Measurements from ENCODE around the gene SERPINA1.

SERPINA1 gene

DNA sequence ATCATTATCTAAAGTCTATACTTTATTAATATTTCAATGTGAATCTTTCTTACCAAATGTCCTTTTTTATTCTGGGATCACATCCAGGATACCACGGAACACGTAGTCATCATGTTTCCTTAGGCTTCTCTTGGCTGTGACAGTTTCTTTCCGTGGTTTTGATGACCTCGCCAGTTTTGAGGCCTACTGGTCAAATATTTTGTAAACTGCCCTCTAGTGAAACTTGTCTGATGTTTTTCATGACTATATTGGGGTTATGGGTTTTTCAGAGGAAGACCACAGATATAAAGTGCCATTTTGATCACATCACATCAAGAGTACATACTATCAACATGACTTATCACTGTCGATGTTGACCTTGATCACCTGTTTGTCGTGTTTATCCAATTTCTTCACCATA lies 51.1 kb downstream of the SERPINA1 start:
- TF ChIP-seq SIN3A (IDR thresholded peaks at IDR 0.05; ENCODE audit: borderline replicate concordance, insufficient read depth, low read length) (no peak), TAF1 (IDR thresholded peaks at IDR 0.05; ENCODE audit: borderline replicate concordance, insufficient read depth, low read length) (no peak), FOXP2 (optimal IDR thresholded peaks at IDR 0.05; ENCODE audit: borderline replicate concordance, extremely low read depth, extremely low read length, insufficient read depth) (no peak), POLR2AphosphoS5 (IDR thresholded peaks at IDR 0.05; ENCODE audit: low read depth, low read length) (no peak)
- TF ChIP-seq, protein P1, sequence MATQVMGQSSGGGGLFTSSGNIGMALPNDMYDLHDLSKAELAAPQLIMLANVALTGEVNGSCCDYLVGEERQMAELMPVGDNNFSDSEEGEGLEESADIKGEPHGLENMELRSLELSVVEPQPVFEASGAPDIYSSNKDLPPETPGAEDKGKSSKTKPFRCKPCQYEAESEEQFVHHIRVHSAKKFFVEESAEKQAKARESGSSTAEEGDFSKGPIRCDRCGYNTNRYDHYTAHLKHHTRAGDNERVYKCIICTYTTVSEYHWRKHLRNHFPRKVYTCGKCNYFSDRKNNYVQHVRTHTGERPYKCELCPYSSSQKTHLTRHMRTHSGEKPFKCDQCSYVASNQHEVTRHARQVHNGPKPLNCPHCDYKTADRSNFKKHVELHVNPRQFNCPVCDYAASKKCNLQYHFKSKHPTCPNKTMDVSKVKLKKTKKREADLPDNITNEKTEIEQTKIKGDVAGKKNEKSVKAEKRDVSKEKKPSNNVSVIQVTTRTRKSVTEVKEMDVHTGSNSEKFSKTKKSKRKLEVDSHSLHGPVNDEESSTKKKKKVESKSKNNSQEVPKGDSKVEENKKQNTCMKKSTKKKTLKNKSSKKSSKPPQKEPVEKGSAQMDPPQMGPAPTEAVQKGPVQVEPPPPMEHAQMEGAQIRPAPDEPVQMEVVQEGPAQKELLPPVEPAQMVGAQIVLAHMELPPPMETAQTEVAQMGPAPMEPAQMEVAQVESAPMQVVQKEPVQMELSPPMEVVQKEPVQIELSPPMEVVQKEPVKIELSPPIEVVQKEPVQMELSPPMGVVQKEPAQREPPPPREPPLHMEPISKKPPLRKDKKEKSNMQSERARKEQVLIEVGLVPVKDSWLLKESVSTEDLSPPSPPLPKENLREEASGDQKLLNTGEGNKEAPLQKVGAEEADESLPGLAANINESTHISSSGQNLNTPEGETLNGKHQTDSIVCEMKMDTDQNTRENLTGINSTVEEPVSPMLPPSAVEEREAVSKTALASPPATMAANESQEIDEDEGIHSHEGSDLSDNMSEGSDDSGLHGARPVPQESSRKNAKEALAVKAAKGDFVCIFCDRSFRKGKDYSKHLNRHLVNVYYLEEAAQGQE (IDR thresholded peaks at IDR 0.05; ENCODE audit: insufficient read depth in 1 of 2, low read depth in 2 of 2, low read length in 2 of 2): no peak

DNA sequence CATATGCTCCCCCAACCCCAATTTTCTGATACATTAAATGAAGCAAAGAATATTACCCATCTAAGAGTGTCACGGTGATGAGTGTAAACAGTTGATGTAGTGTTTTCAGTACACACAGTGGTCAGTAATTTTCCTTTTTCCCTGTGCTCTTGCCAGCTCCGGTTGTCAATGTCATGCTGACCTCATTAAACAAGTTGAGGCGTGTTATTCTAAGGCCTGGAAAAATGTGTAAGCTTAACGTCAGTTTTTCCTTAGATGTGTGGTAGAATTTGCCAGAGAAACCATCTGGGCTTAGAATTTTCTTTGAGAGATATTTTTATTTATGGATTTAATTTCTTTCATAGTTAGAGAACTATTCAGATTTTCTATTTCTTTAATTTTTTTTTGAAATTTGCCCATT lies 53.5 kb downstream of the SERPINA1 start:
- TF ChIP-seq SIN3A (IDR thresholded peaks at IDR 0.05; ENCODE audit: borderline replicate concordance, insufficient read depth, low read length) (no peak), TAF1 (IDR thresholded peaks at IDR 0.05; ENCODE audit: borderline replicate concordance, insufficient read depth, low read length) (no peak)

DNA sequence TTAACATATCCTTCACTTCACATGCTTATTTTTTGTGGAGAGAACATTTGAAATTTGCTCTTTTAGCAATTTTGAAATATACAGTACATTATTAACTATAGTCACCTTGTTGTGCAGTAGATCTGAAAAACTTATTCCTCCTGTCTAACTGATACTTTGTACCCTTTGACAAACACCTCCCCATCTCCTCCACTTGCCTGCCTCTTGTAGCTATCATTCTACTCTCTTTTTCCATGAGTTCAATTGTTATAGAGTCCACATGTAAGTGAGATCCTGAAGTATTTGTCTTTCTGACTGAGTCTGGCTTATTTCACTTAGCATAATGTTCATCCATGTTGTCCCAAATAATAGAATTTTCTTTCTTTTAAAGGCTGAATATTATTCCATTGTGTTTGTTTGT lies 55.8 kb downstream of the SERPINA1 start:
- TF ChIP-seq TAF1 (IDR thresholded peaks at IDR 0.05; ENCODE audit: borderline replicate concordance, insufficient read depth, low read length): no peak
- TF ChIP-seq FOXP2 (optimal IDR thresholded peaks at IDR 0.05; ENCODE audit: borderline replicate concordance, extremely low read depth, extremely low read length, insufficient read depth): no peak
- TF ChIP-seq SIN3A (IDR thresholded peaks at IDR 0.05; ENCODE audit: borderline replicate concordance, insufficient read depth, low read length): no peak
- TF ChIP-seq, protein P1 (IDR thresholded peaks at IDR 0.05; ENCODE audit: insufficient read depth in 1 of 2, low read depth in 2 of 2, low read length in 2 of 2): no peak
- no peak for TF ChIP-seq POLR2AphosphoS5 (IDR thresholded peaks at IDR 0.05; ENCODE audit: low read depth, low read length)

DNA sequence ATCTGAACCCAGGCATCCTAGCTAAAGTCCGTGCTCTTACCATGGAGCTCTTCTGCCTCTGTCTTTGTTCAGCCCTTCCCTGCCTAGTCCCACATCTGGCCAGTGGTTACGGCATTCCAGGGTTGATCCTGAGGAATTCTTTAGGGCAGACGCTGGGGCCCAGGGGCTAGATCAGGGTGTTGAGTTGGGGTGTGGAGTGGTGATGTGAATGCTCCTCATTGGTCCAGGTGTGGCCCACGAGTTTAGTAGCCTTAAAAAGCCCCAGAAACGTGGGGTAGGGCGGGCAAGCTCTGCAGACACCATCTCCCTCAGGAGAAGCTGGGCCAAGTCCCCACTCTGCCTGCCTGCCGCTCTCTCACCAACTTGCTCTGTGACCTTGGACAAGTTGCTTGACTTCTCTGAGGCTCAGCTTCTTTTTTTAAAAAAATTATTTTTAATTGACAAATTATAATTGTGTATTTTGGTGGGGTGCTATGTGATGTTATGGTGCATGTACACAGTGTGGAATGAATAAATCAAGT lies 56.3 kb downstream of the SERPINA1 start:
- TF ChIP-seq, protein P1 (IDR thresholded peaks at IDR 0.05; ENCODE audit: insufficient read depth in 1 of 2, low read depth in 2 of 2, low read length in 2 of 2): no peak
- TF ChIP-seq FOXP2 (optimal IDR thresholded peaks at IDR 0.05; ENCODE audit: borderline replicate concordance, extremely low read depth, extremely low read length, insufficient read depth): no peak
- no peak for TF ChIP-seq TAF1 (IDR thresholded peaks at IDR 0.05; ENCODE audit: borderline replicate concordance, insufficient read depth, low read length)
- TF ChIP-seq POLR2AphosphoS5 (IDR thresholded peaks at IDR 0.05; ENCODE audit: low read depth, low read length): no peak
- TF ChIP-seq SIN3A (IDR thresholded peaks at IDR 0.05; ENCODE audit: borderline replicate concordance, insufficient read depth, low read length): no peak

DNA sequence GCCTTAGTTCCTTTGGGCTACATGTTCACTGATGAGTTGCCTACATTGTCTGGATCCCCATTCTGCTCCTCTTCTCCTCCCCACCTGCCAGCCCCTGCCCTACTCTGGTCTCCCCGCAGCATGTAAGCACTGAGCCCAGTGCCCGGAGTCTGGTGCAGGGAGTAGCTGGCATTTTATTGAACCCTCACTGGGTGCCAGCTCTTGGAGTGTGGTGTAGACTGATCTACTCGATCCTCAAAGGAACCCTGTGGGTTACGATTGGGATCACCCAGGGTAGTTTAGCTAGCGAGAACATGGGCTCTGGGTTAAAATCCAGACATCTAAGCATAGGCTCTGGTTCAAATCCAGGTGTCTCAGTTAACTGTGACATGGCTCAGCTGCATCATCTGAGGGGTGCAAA lies 56.9 kb downstream of the SERPINA1 start:
- TF ChIP-seq SIN3A (IDR thresholded peaks at IDR 0.05; ENCODE audit: borderline replicate concordance, insufficient read depth, low read length) (no peak), POLR2AphosphoS5 (IDR thresholded peaks at IDR 0.05; ENCODE audit: low read depth, low read length) (no peak), TAF1 (IDR thresholded peaks at IDR 0.05; ENCODE audit: borderline replicate concordance, insufficient read depth, low read length) (no peak), FOXP2 (optimal IDR thresholded peaks at IDR 0.05; ENCODE audit: borderline replicate concordance, extremely low read depth, extremely low read length, insufficient read depth) (no peak)
- TF ChIP-seq, protein P1 (IDR thresholded peaks at IDR 0.05; ENCODE audit: insufficient read depth in 1 of 2, low read depth in 2 of 2, low read length in 2 of 2): no peak

Measured in PFSK-1 (cell line).